GM12873 (cell line): Measurements from ENCODE around the gene PFKP.

Experiments
- TF ChIP-seq, protein P1 (sequence below): IDR thresholded peaks from 2 replicates; pipeline ENCODE4 v1.5.1; 2012; ENCODE audit warnings: low read depth, mild to moderate bottlenecking, moderate library complexity, low read length, control low read depth; ENCODE audit not compliant: insufficient read depth; ENCODE audit errors: missing control alignments

PFKP gene

DNA sequence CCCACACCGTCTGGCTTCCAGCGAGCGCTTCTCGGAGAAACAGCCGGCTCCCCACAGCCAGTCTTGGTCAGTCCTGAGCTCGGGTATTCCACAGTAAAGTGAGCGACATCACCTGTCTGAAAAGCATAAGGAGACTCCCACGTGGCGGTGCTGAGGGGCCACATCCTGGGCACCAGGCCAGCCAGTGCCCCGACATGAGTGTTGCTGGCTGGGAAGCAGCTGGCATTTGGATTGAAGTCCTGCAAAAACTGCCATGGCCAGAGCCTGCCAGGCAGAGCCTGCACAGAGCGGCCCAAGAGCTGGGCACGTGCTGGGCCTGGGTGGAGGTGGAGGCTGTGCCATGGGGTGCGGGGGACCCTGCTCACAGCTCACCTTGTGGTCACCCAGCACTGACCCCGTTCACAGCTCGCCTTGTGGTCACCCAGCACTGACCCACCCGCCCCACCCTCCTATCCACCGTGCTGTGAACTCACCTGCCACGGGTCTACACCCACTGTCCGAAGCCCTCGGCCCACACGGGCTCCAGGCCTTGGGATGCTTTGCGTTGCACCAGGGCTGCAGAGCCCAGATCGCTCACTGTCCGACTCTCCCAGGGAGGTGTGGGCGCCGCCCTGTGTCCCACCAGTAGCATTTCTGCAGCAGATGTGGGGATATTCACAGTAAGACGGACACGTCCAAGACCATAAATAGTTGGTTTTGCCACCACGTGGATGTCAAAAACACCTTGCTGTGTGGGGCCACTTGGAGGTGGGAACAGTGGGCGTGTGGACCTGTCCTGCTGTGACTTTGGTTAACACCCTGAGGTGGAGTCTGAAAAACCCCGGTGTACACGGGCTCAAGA lies 56.4 kb downstream of the PFKP start:
- TF ChIP-seq, protein P1, sequence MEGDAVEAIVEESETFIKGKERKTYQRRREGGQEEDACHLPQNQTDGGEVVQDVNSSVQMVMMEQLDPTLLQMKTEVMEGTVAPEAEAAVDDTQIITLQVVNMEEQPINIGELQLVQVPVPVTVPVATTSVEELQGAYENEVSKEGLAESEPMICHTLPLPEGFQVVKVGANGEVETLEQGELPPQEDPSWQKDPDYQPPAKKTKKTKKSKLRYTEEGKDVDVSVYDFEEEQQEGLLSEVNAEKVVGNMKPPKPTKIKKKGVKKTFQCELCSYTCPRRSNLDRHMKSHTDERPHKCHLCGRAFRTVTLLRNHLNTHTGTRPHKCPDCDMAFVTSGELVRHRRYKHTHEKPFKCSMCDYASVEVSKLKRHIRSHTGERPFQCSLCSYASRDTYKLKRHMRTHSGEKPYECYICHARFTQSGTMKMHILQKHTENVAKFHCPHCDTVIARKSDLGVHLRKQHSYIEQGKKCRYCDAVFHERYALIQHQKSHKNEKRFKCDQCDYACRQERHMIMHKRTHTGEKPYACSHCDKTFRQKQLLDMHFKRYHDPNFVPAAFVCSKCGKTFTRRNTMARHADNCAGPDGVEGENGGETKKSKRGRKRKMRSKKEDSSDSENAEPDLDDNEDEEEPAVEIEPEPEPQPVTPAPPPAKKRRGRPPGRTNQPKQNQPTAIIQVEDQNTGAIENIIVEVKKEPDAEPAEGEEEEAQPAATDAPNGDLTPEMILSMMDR, result no peak

DNA sequence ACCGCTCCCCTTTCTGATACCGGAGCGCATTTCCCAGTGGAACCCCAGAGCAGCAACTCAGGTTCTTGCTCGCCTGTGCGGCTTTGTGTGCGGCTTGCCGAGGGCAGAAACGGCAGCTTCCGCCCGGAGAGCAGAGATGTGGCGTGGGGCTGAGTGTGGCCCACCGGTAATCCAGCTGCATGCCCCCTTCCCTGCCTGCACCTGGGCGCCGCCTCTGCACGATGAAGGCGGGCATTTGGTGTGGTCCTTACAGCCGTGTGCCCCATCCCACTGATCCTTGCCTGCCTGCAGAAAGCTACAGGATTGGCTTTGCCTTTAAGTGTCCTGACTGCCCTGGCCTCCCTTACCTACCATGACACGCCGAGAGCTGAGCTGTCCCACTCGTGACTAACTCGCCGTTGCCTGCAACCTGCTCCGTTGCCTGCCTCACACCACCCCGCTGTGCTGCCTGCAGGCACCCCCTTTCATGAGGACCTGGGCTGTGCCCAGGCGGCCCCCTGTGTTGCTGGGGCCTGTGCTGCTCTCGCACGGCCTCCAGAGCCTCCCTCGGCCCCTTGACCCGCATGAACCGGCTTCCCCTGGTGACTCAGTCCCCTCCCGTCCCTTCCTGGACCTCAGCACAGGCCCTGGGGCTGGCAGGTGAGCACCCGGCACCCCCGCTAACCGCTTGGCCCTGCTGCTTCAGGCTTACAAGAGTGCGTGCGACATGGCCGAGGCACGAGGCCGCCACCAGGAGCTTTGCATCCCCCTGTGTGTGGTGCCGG lies 57.2 kb downstream of the PFKP start:
- TF ChIP-seq, protein P1, result no peak

DNA sequence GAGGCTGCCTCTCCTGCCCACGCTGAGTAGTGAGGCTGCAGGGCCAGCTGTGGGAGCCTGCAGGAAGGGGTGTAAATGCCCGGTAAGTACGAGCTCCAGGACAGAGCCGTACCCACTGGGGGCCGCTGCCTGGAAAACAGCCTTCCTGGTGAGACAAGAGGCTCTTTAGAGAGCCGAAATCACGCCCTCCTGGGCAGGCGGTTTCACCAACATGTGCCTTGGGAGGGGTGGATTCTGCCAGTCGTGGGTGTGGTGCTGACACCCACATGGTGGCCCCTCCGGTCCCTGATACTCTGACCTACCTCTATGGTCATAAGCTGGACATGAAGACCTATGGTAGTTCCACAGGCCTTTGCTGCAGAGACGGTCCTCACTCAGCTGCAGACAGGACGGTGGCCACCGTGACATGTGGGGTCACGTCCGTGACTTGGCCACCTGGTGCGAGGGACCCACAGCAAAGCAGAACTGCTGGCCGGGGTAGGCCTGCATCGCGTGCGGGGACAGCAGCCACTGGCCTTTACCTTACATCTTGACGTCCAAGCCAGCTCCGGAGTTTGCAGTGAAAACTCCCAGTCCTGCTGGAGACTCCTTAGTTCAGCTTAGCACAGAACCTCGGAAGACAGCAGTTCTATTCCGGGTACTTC lies 58.3 kb downstream of the PFKP start:
- TF ChIP-seq, protein P1, result no peak

DNA sequence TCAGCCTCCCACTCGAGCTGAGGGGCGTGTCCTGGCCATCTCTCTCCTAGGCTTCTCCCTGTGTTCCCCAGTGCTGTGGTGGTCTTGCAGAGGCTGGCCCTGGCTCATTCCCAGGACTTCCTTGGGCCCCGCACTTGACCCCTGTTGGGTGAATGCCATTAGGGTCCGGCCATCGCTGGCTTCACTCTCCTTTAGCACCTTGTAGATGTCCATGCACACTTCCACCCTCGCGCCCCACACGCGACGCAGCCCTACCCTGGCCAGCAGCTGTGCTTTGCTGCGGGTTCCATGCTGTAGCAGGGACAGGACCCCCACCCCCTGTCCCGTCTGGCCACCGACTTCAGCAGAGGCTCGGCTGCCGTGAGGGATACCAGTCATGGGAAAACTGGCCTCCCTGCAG lies 58.9 kb downstream of the PFKP start:
- TF ChIP-seq, protein P1, result no peak

DNA sequence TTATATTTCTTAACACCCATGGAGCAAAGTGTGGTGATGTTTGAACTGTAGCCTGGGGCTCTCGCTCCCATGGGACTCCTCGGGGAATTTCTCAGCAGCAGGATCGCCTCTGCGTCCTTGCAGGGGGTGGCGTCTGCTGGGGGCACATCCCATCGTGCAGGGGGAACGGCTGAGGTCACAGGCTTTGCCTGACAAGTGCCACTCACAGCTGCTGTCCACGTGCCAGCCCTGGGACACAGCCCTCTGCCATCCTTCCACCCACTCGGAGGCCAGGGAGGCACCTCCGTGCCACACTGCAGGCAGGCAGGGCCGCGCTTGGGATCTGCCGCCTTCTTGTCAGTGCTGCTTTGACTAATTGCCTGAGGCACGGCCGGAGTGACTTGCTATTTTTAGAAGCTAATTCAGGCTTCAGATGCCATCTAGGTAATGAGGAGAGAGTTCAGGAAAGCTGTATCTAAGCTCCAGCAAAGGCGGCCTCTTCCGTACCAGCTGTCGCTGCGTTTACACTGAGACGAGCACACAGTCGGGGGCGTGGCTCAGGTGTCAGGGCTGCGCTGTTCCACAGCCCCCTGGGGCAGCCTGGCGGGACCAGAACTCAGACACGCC lies 59.5 kb downstream of the PFKP start:
- TF ChIP-seq, protein P1, result no peak

DNA sequence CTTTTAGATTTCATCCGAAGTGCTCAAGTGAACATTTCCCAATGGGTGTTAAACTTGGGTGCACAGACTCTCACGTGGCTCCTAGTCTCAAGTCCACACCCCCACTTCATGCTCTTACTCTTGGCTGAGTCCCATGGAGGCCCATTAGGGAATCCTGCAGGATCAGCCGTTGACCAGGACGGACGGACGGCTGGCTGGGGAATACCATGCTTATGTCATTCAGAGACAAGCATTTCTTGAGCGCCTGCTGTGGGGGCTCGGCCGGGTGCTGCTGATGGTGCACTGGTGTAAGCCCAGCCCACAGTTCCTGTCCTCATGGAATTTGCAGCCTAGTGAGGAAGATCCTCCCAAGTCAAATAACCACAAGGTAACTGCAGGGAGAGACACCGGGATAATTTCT lies 60.6 kb downstream of the PFKP start:
- TF ChIP-seq, protein P1, result no peak
